GM19240 (cell line): ENCODE measurements around the gene ANKRD11.
"Not testable (repeated sequence)": the region's sequence is repeated elsewhere in the genome, so short reads cannot be mapped to it uniquely, and the experiment has no call there.

Experiments used
- DNase-seq: peaks from one replicate; pipeline ENCODE4 v3.0.0; 2011; ENCODE audit warnings: low spot score; ENCODE audit not compliant: insufficient read length

Gene ANKRD11

DNA sequence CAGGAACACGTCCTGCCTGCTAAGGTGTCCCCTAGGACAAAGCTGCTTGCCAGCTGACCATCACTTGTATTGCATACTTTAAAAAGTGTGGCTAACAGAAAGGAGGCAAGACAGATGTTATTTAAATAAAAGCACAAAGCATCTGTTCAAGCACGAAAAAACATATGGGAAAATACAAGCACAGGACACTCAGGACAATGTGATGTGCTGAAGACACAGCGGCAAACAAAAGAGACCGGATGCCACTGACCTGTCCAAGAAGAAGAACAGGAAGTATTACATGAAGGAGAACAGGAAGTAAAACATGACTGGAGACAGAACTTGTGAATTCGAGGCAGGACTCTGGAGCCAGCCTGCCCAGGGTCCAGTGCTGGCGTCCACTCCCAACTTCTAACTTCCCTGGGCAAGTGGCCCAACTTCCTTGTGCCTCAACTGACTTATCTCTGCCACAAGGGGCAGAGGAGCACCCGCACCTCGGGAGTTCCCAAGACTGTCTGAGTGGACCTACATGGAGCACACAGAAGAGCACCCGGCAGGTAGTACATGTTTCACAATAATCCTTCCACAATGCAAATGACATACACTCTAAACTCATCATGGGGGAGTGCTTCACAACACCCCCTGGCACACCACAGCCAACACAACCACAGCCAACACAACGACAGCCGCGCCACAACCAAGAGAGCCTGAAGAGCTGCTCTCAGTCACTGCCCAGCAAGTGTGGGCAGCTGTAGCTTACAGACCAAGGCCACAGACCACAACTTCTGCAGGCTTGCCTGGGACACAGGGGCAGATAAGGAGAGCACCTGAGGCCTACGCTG is 36.6 kb downstream of the ANKRD11 start:
- DNase-seq, result no peak

GRCh38 chr16:89452925-89453324 is 37.4 kb downstream of the ANKRD11 start:
- no peak for DNase-seq

DNA sequence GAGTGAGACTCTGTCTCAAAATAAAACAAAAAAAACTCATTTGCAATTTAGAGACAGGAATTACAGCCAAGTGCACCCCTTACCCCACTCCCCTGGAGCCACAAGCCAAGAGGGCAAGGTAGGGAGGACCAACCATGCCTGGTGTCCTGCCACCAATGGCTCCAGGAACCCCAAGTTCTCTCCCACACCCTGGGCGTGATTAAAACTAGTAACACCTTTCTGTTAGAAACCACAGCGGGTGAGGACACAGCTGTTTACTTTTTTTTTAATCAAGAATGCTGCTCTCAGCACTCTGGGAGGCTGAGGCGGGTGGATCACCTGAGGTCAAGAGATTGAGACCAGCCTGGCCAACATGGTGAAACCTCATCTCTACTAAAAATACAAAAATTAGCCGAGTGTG is 38.1 kb downstream of the ANKRD11 start:
- DNase-seq, result no peak

- no peak for DNase-seq
Observed at GRCh38 chr16:89450537-89450936, 39.8 kb downstream of the ANKRD11 start.

DNA sequence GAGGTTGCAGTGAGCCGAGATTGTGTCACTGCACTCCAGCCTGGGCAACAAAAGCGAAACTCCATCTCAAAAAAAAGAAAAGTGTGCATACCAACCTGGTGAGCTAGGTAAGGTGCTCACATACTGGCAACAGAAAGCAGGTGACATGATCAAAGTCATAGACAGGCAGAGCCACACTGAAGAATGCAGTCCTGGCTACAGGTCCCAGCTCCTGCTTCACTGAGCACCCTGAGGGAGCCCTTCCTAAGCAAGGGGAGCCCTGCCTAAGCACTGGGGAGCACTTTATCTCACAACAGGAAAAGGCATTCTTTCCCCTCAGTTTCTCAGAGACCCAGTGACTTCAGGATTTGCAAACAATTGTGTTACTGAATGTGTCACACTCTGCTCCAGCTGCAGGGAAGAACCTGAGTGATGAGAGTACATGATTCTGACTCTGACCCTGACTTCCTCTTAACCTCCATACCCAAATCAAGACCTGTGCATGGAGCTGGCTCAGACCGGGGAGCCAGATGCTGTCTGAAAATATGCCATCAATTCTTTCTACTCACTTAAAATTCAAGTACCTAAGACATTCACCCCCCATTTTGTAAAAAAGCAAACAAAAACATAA is 40.5 kb downstream of the ANKRD11 start:
- no peak for DNase-seq

DNA sequence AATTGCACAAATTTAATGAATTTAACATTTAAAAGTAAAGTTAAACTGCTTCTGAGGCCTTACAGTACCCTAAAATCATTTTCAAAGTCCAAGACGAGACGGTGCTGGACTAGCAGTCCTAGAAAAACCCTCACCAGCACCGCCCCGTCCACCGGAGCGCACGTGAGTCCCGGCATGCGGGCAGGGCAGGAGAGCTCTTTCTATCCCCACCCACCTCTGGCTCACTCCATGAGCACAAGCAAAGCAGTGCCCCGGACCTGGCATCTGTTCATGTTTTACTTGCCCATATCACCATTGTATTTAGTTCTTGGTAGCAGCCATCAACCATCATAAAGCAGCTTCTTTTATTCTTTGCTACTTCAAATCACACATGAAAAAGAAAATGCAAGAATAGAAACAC is 41.7 kb downstream of the ANKRD11 start:
- DNase-seq, result no peak

- no peak for DNase-seq
Observed at GRCh38 chr16:89446975-89447293, 43.4 kb downstream of the ANKRD11 start.

DNA sequence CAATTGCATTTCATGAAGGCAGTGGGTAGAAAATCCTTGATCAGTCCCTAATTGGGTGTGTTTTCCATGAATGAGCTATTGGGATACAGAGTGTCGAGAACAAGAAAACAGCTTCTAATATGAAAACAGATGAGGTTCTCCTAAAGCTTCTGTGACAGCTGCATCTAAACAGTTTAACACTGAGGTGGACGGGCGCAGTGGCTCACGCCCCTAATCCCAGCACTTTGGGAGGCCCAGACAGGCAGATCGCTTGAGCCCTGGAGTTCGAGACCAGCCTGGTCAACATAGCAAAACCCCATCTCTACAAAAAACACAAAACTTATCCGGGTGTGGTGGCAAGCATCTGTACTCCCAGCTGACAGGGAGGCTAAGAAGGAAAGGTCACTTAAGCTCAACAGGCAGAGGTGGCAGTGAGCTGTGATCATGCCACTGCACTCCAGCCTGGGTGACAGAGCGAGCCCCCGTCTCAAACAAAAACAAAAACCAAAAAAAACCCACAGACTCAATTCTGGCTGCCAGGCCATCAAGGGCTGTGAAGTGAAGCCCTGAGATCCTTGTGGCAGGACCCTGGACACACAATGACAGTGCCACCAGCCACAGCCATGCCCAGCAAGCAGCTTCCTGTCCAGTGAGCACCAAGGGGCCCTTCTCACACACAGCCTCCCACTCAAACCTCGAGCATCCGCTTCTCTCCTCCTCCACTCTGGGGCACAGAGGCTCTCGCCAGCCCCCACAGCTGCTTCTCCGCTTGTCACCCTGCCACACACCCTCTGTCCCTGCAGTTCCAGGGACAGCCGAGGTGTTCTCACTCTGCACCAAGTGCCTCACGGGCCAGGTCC is 44.0 kb downstream of the ANKRD11 start:
- no peak for DNase-seq

- no peak for DNase-seq
Observed at GRCh38 chr16:89445166-89445565, 45.2 kb downstream of the ANKRD11 start.

GRCh38 chr16:89444728-89445127 is 45.6 kb downstream of the ANKRD11 start:
- no peak for DNase-seq

- DNase-seq, result no peak
Observed at GRCh38 chr16:89444151-89444723, 46.1 kb downstream of the ANKRD11 start.

- no peak for DNase-seq
Observed at GRCh38 chr16:89443727-89444084, 46.7 kb downstream of the ANKRD11 start.

DNA sequence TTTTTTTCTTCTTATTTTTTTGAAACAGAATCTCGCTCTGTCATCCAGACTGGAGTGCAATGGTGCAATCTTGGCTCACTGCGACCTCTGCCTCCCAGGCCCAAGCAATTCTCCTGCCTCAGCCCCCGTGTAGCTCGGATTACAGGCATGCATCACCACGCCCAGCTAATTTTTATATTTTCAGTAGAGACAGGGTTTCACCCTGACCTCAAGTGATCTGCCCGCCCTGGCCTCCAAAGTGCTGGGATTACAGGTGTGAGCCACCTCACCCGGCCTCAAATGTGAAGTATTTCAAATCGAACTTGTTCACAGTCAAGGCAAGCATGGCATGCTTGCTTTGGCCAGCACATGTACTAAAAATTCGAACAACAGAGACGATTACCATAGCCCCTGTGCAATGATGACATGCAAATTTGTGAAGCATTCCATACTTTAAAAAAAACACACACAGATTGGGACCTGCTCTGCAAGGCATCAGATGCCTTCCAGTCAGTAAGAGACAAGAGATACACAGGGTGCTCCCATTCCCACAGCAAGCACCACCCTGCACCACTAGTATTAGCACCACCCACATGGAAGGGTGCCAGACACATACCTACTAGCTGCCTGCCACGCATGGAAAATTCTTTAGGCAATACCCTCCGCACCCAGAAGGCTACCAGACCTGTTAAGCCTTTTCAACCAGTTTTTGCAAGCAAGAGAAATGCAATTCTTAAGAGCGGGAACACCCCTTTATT is 47.2 kb downstream of the ANKRD11 start:
- no peak for DNase-seq

DNA sequence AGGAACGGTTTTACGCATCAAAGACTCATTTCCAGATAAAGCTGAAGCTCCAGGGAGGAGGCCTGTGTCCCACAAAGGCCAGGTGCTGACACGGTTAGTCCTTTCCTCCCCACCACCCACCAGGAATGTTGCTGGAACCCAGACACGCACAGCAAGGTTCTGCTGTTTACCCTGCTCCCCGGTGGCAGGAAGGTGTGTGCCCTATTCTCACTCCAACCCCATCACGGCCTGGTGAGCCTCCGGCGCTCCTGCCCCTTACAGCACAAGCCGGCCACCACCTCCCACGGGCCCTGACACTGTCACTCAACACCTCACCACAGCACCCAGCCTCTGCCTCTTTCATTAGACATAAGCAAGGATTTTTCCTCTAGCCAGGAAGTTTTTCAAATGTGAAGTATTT is 47.8 kb downstream of the ANKRD11 start:
- no peak for DNase-seq

DNA sequence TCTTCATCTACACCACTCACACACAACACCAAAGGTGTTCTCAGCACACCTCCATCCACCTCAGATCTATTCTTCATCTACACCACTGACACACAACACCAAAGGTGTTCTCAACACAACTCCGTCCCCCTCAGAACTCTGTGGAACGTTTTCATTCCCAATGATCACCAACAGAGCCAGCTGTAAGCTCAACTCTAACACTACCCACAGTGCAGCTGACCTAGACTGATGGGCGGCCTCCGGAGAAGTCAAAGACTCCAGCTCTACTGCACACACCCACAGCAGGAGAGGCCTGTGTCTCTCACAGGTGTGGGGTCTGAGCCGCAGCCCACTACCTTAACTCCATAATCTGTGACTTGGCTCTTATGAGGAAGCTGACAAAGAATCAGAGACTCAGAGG is 50.7 kb downstream of the ANKRD11 start:
- no peak for DNase-seq

DNA sequence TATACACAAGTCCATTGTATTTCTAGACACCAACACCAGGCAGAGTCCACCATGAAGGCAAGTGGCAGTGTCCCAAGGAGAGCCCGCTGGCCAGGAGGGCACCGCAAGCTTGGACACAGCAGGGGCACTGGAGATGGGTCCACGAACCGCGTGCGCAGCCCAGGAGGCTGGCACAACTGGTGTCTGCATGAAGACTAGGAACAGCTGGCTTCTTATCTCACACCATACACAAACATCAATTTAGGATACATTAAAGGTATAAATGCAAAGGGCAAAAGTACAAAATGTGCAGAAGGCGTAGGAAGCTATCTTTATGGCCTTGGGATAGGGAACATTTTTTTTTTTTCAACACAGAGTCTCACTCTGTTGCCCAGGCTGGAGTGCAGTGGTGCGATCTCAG is 52.4 kb downstream of the ANKRD11 start:
- DNase-seq, result no peak

DNA sequence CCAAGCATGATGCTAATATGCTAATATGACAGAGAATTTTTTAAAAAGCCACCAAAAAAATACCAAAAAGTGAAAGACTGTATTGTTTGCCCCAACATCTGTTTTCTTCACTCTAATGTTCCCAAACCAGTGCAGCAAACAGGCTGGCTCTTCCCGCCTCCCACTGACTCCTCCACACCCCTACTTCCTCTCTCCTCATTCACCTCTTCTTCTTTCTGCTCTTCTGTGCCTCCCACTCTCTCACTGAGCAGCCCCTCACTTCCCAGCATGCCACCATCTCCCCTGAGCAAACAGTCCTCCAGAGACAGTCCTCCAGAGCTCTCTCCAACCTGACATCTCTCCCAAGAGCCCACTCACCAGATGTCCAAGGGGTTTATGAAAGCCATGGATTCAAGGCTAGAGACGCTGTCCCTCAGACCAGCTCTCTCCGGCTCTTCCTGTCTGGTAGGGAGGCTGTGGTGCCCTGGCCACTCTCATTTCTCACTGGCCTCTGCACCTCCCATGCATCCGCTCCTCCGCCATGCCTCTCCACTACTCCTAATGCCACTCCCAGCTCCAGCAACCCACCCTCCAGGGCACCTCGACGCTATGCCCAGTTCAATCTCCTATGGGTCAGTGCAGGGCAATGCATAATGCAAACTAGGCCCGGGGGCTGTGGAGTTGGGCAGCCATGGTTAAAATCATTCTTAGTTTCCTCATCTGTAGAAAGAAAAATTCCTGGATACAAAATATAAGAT is 52.9 kb downstream of the ANKRD11 start:
- DNase-seq, result no peak

DNA sequence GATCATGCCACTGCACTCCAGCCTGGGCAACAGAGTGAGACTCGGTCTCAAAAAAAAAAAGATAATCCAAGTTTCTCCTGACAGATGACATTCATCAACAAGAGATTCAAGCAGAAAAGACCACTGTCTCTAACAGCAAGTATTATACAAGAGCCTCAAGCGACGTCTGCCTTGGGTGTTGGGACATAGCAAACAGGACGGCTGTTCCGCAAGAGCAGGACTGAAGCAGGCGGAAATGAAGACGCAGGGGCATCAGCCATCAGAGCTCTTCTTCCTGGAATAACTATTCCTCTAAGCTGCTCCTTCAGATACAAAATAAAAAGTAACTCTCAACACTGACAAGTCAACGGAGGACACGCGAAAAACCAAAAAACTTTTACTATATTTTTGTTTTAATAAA is 54.0 kb downstream of the ANKRD11 start:
- DNase-seq, result no peak

GRCh38 chr16:89435059-89435458 is 55.3 kb downstream of the ANKRD11 start:
- DNase-seq, result not testable (repeated sequence)

- DNase-seq, result no peak
Observed at GRCh38 chr16:89434490-89434889, 55.9 kb downstream of the ANKRD11 start.
